SK-N-SH (cell line): ENCODE measurements around the gene FGGY. TPM values are rescaled to one million over a fixed set of nuclear protein-coding genes. Genes with fewer than 3 reads are reported as not detected.

Source experiments
- CTCF ChIA-PET: fragments of 300-600, 350-600 bp; formaldehyde crosslinking; extraction: SDS; loops from one replicate; lab custom pipeline; 2021; lab: Yijun Ruan, JAX
- POLR2A ChIA-PET: fragments of 350-600 bp; sonication (Branson Sonifier 250); formaldehyde crosslinking; extraction: SDS; loops from one replicate; lab custom pipeline; 2020; ENCODE audit warnings: antibody characterized with exemption, inconsistent platforms; lab: Yijun Ruan, JAX
- DNase-seq: peaks from one replicate; pipeline ENCODE4 v3.0.0; 2012
- H2AFZ ChIP-seq: fragments of 200-600 bp; sonication (generic); 2 replicates; pipeline ENCODE4 v1.8.1; 2016; ENCODE audit warnings: antibody characterized with exemption, mild to moderate bottlenecking, low read depth
- H3F3A ChIP-seq: fragments of 200-600 bp; sonication (generic); replicated peaks from 2 replicates; pipeline ENCODE3; 2016; ENCODE audit warnings: antibody characterized with exemption, mild to moderate bottlenecking; ENCODE audit not compliant: insufficient read depth
- H3K27ac ChIP-seq, 2 experiments: fragments of 200-500 bp in 1 of 2; fragments of 200-600 bp in 1 of 2; sonication (Bioruptor generic) in 1 of 2; sonication (generic), shearing (Covaris generic) in 1 of 2; 2 replicates each; pipeline versions ENCODE4 v1.5.1 to v1.6.1; 2014 to 2016; ENCODE audit warnings: low read depth in 2 of 2, inconsistent platforms in 1 of 2, low read length in 1 of 2, mild to moderate bottlenecking in 1 of 2, mixed read lengths in 1 of 2
- H3K27me3 ChIP-seq: fragments of 200-600 bp; sonication (generic), shearing (Covaris generic); 2 replicates; pipeline ENCODE4 v1.6.1; 2016; ENCODE audit warnings: mixed run types; ENCODE audit not compliant: insufficient read depth
- H3K36me3 ChIP-seq, 2 experiments: fragments of 200-500 bp in 1 of 2; fragments of 200-600 bp in 1 of 2; sonication (Bioruptor generic) in 1 of 2; sonication (generic) in 1 of 2; replicated peaks in 1 of 2; 2 replicates each; pipeline versions ENCODE3 to v1.5.1; 2014 to 2016; ENCODE audit warnings: low read length in 1 of 2, mild to moderate bottlenecking in 1 of 2; ENCODE audit not compliant: insufficient read depth in 2 of 2, control insufficient read depth in 1 of 2
- H3K4me1 ChIP-seq, 2 experiments: fragments of 200-500 bp in 1 of 2; fragments of 200-600 bp in 1 of 2; sonication (Bioruptor generic) in 1 of 2; sonication (generic), shearing (Covaris generic) in 1 of 2; 2 replicates each; pipeline versions ENCODE4 v1.5.1 to v1.6.1; 2014 to 2016; ENCODE audit warnings: low read depth in 1 of 2, low read length in 1 of 2, mixed run types in 1 of 2; ENCODE audit not compliant: insufficient read depth in 2 of 2, control insufficient read depth in 1 of 2
- H3K4me2 ChIP-seq: fragments of 200-600 bp; sonication (generic), shearing (Covaris generic); 2 replicates; pipeline ENCODE4 v1.6.1; 2017; ENCODE audit warnings: mixed run types
- H3K4me3 ChIP-seq, 2 experiments: fragments of 200-500 bp in 1 of 2; fragments of 200-600 bp in 1 of 2; sonication (Bioruptor generic) in 1 of 2; sonication (generic), shearing (Covaris generic) in 1 of 2; 2 replicates each; pipeline versions ENCODE4 v1.5.1 to v1.8.1; 2014 to 2016; ENCODE audit warnings: low read depth in 2 of 2, inconsistent platforms in 1 of 2, low read length in 1 of 2, mild to moderate bottlenecking in 1 of 2, mixed read lengths in 1 of 2, moderate library complexity in 1 of 2
- H3K79me2 ChIP-seq: fragments of 200-600 bp; sonication (generic); 2 replicates; pipeline ENCODE4 v1.8.1; 2017; ENCODE audit warnings: mild to moderate bottlenecking; ENCODE audit not compliant: insufficient read depth
- H3K9ac ChIP-seq: fragments of 200-600 bp; sonication (generic); 2 replicates; pipeline ENCODE4 v1.6.1; 2017; ENCODE audit warnings: mixed run types
- H3K9me2 ChIP-seq: fragments of 200-600 bp; sonication (generic); 2 replicates; pipeline ENCODE4 v1.6.1; 2017; ENCODE audit warnings: mixed run types
- H3K9me3 ChIP-seq: fragments of 200-600 bp; sonication (generic); 2 replicates; pipeline ENCODE4 v1.6.1; 2017; ENCODE audit warnings: mixed run types, mild to moderate bottlenecking, moderate library complexity
- H4K20me1 ChIP-seq: fragments of 200-600 bp; sonication (generic); 2 replicates; pipeline ENCODE4 v1.6.1; 2017; ENCODE audit warnings: mild to moderate bottlenecking, mixed run types; ENCODE audit not compliant: insufficient read depth
- CTCF ChIP-seq: fragments of 200-600 bp; sonication (generic); IDR thresholded peaks from 2 replicates; pipeline ENCODE4 v1.6.1; 2017; ENCODE audit warnings: antibody characterized with exemption, mild to moderate bottlenecking, moderate library complexity
- EP300 ChIP-seq, 2 experiments: IDR thresholded peaks; 2 replicates each; pipeline versions ENCODE4 v1.4.0 to v1.6.1; 2012; ENCODE audit warnings: borderline replicate concordance in 1 of 2, low read depth in 1 of 2, low read length in 1 of 2
- EZH2phosphoT487 ChIP-seq: fragments of 200-600 bp; sonication (generic); IDR thresholded peaks from 2 replicates; pipeline ENCODE4 v1.6.1; 2017; ENCODE audit warnings: low read depth, mixed run types, mild to moderate bottlenecking, antibody characterized with exemption, moderate library complexity, borderline replicate concordance
- GATA2 ChIP-seq: sonication (generic); formaldehyde crosslinking; IDR thresholded peaks from 2 replicates; pipeline ENCODE4 v1.5.0; 2020; ENCODE audit warnings: mild to moderate bottlenecking, missing genetic modification reagents
- JUND ChIP-seq: IDR thresholded peaks from 2 replicates; pipeline ENCODE4 v1.4.0; 2012
- MEF2A ChIP-seq: IDR thresholded peaks from 2 replicates; pipeline ENCODE4 v1.4.0; 2012; ENCODE audit warnings: low read depth, borderline replicate concordance
- MXI1 ChIP-seq: IDR thresholded peaks from 2 replicates; pipeline ENCODE4 v1.6.1; 2012; ENCODE audit warnings: mild to moderate bottlenecking, low read depth, low read length, improper control_type of control experiment
- POLR2AphosphoS5 ChIP-seq: IDR thresholded peaks from 2 replicates; pipeline ENCODE4 v1.6.1; 2012; ENCODE audit warnings: low read depth, low read length
- RAD21 ChIP-seq: IDR thresholded peaks from 2 replicates; pipeline ENCODE4 v1.6.1; 2012; ENCODE audit warnings: mild to moderate bottlenecking, low read length
- RCOR1 ChIP-seq: fragments of 150-350 bp; IDR thresholded peaks from 2 replicates; pipeline ENCODE4 v1.6.1; 2017; ENCODE audit warnings: antibody characterized with exemption, low read length
- REST ChIP-seq: IDR thresholded peaks from 2 replicates; pipeline ENCODE4 v1.6.1; 2012; ENCODE audit warnings: mild to moderate bottlenecking, low read depth, low read length, moderate library complexity
- RFX5 ChIP-seq: IDR thresholded peaks from 2 replicates; pipeline ENCODE4 v1.6.1; 2012; ENCODE audit warnings: mild to moderate bottlenecking, improper control_type of control experiment, low read length
- SMC3 ChIP-seq: IDR thresholded peaks from 2 replicates; pipeline ENCODE4 v1.6.1; 2012; ENCODE audit warnings: low read depth, low read length, improper control_type of control experiment
- TEAD4 ChIP-seq: IDR thresholded peaks from 2 replicates; pipeline ENCODE4 v1.4.0; 2012; ENCODE audit warnings: mild to moderate bottlenecking, borderline replicate concordance; ENCODE audit not compliant: insufficient read depth
- USF1 ChIP-seq: IDR thresholded peaks from 2 replicates; pipeline ENCODE4 v1.4.0; 2012; ENCODE audit warnings: low read depth, borderline replicate concordance
- USF2 ChIP-seq: fragments of 150-350 bp; IDR thresholded peaks from 2 replicates; pipeline ENCODE4 v1.6.1; 2017; ENCODE audit warnings: antibody characterized with exemption, low read length, low read depth, borderline replicate concordance
- ZBTB33 ChIP-seq: IDR thresholded peaks from 2 replicates; pipeline ENCODE4 v1.4.0; 2012; ENCODE audit warnings: low read depth, borderline replicate concordance
- WGBS: methylation state at CpG from one replicate; pipeline ENCODE4 v1.1.6; 2017; ENCODE audit warnings: low lambda C conversion rate; 5-methylcytosine and 5-hydroxymethylcytosine counted together
- polyA plus RNA-seq, 3 experiments: library from polyadenylated mRNA; depleted of rRNA; stranded (reverse); fragments of >200 nt; gene quantifications; 2 replicates each; pipeline ENCODE4 v1.2.3, GENCODE V29; 2012

Gene FGGY
- polyA plus RNA-seq, 1 of the 3 experiments (the other 2 are of a cell fraction), result 10.3 TPM

GRCh38 chr1:59541161-59541560, 244.3 kb downstream of the FGGY start:
- WGBS, result 67% methylated on average over 2 of the region's 2 CpGs
- Histone ChIP-seq H3F3A (no peaks in the 10 kb centered on the region), H2AFZ (no peak overlapping the region), H3K36me3 (no peaks in the 10 kb centered on the region), H3K4me3 (no peak overlapping the region), H3K4me2 (no peak overlapping the region), H3K79me2 (no peaks in the 10 kb centered on the region), H3K9ac (no peak overlapping the region), H3K9me2 (no peaks in the 10 kb centered on the region), H3K27ac (no peak overlapping the region), H4K20me1 (no peaks in the 10 kb centered on the region), H3K9me3 (no peaks in the 10 kb centered on the region), H3K4me1 (no peaks in the 10 kb centered on the region), H3K27me3 (no peaks in the 10 kb centered on the region)
- no peak for TF ChIP-seq RCOR1
- no peak for TF ChIP-seq ZBTB33
- TF ChIP-seq SMC3, result no peak
- no peak for TF ChIP-seq MEF2A
- no peak for TF ChIP-seq EZH2phosphoT487
- no peak for TF ChIP-seq EP300 (IDR thresholded peaks at IDR 0.05; ENCODE audit: borderline replicate concordance in 1 of 2, low read depth in 1 of 2, low read length in 1 of 2)
- no peak for TF ChIP-seq TEAD4
- TF ChIP-seq JUND, result no peak
- TF ChIP-seq MXI1, result no peak
- TF ChIP-seq RFX5, result no peak
- no peak for TF ChIP-seq CTCF
- DNase-seq, result no peak
- POLR2A ChIA-PET, result no interaction called here
- CTCF ChIA-PET, result no interaction called here

GRCh38 chr1:59541891-59542290, 245.0 kb downstream of the FGGY start:
- CTCF ChIA-PET, result no interaction called here
- Histone ChIP-seq H3F3A (no peaks in the 10 kb centered on the region), H4K20me1 (no peaks in the 10 kb centered on the region), H3K9me2 (no peaks in the 10 kb centered on the region), H3K9me3 (no peaks in the 10 kb centered on the region), H3K4me2 (no peak overlapping the region), H3K79me2 (no peaks in the 10 kb centered on the region), H3K36me3 (no peaks in the 10 kb centered on the region), H3K9ac (no peak overlapping the region), H3K27me3 (no peaks in the 10 kb centered on the region), H3K27ac (no peak overlapping the region), H2AFZ (no peak overlapping the region), H3K4me1 (no peaks in the 10 kb centered on the region), H3K4me3 (no peak overlapping the region)
- no peak for DNase-seq
- POLR2A ChIA-PET, result no interaction called here
- WGBS, result 100% methylated on average over 3 of the region's 3 CpGs
- TF ChIP-seq REST (no peak), USF2 (no peak), MEF2A (no peak), EZH2phosphoT487 (no peak), GATA2 (no peak), SMC3 (no peak), POLR2AphosphoS5 (no peak), RAD21 (no peak), RFX5 (no peak), USF1 (no peak)
